ENCODE data around the gene REM2. TPM values are rescaled to one million over a fixed set of nuclear protein-coding genes. Genes with fewer than 3 reads are reported as not detected.

The REM2 gene
- total RNA-seq, 2 experiments from 2014 or later: 0.20 to 0.27 TPM

DNA sequence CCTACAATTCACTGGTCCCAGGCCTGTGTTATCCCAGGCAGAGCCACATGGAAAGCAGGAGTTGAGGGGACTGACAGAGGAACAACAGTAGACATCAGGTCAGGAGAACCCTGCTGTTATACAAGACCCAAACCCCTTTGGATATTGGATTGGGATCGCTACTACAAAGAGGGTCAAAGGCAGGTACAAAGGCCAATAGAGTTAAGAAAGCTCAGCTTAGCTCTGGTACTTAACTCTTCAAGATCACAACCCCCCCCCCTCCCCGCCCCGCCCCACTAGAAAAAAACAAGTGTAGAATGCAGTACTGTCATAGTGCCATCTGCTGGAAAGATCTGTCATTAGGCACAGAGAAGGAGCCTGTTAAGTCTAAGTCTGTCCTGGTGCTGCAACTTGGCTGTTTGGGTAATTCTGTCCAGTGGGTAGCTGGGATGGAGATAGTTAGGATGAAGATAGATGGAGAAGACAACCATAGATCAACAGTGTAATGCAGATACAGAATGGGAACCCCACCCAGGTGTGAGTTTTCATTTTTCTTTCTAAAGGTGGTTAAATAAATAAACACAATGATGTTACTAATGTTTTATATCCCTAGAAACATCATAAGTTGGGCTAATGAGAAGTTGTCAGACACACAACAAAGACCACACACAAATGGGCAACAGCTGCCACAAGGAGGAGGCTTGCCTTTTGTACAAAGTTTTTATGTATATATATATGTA, 17.2 kb downstream of the REM2 start:
- H3K36me3 Mint-ChIP-seq (ENCODE audit: low read depth): peaks cover 37% of the 10 kb centered on the region
- intact Hi-C loops (cut with micrococcal nuclease): no loop called here
- DNase-seq (peak; percentile 66), ATAC-seq (peak; percentile 82)
- H3K4me1 Mint-ChIP-seq (ENCODE audit: low read depth): peaks cover 13% of the 10 kb centered on the region
- POLR2A ChIA-PET: interaction anchor here (1.2 kb wide), 1 partner anchor 10 kb away, joined by 4 read pairs; no protein-coding TSS in a partner anchor
- CTCF ChIA-PET: interaction anchor here (0.7 to 6.7 kb wide), 28 partner anchors 8 to 345 kb away, joined by 3 to 119 read pairs (median 4); partner anchors contain the start of genes ACIN1, C14orf119, HAUS4 and LRP10
- H3K27ac Mint-ChIP-seq: no peak overlapping the region
- no peak overlapping the region for H3K4me3 Mint-ChIP-seq
- H3K9me3 Mint-ChIP-seq: no peaks in the 10 kb centered on the region
- H3K27me3 Mint-ChIP-seq: no peaks in the 10 kb centered on the region
- TF ChIP-seq, protein P1, sequence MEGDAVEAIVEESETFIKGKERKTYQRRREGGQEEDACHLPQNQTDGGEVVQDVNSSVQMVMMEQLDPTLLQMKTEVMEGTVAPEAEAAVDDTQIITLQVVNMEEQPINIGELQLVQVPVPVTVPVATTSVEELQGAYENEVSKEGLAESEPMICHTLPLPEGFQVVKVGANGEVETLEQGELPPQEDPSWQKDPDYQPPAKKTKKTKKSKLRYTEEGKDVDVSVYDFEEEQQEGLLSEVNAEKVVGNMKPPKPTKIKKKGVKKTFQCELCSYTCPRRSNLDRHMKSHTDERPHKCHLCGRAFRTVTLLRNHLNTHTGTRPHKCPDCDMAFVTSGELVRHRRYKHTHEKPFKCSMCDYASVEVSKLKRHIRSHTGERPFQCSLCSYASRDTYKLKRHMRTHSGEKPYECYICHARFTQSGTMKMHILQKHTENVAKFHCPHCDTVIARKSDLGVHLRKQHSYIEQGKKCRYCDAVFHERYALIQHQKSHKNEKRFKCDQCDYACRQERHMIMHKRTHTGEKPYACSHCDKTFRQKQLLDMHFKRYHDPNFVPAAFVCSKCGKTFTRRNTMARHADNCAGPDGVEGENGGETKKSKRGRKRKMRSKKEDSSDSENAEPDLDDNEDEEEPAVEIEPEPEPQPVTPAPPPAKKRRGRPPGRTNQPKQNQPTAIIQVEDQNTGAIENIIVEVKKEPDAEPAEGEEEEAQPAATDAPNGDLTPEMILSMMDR (IDR thresholded peaks at IDR 0.05): peak; percentile 60

DNA sequence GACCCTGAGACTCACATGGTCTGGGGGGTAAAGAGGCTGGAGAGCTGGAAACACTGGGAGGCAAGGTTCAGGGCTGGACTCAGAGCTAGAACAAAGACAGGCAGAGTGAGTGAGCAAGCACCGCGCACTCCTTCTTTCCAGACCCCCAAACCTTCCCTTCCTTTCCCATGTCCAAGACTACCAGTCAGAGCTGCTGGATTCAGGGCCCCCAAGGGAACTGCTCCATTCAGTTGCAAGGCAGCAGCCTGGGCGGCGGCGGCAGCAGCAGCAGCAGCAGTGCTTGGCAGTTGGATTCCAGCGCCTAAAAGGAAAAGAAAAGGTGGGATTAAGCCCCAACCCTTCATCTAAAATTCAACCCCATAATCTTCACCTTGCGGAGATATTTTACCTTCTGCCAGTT, 18.8 kb downstream of the REM2 start:
- H3K36me3 Mint-ChIP-seq (ENCODE audit: low read depth): peaks cover 50% of the 10 kb centered on the region

GRCh38 chr14:22903742-22904087, 20.7 kb downstream of the REM2 start:
- no peak for ATAC-seq
- Mint-ChIP-seq H3K9me3 (no peaks in the 10 kb centered on the region), H3K4me3 (no peak overlapping the region), H3K27ac (no peak overlapping the region), H3K27me3 (no peaks in the 10 kb centered on the region), H3K4me1 (ENCODE audit: low read depth) (peaks cover 8% of the 10 kb centered on the region), H3K36me3 (ENCODE audit: low read depth) (peaks cover 52% of the 10 kb centered on the region)
- POLR2A ChIA-PET: interaction anchor here (1.4 to 1.5 kb wide), 2 partner anchors 15 to 17 kb away, joined by 4 to 8 read pairs; partner anchors contain the start of gene RBM23
- CTCF ChIA-PET: interaction anchor here (0.7 to 6.7 kb wide), 7 partner anchors 15 to 84 kb away, joined by 3 to 119 read pairs (median 28); partner anchors contain the start of genes LRP10, RBM23 and REM2
- intact Hi-C loops (cut with micrococcal nuclease): no loop called here
- TF ChIP-seq, protein P1 (IDR thresholded peaks at IDR 0.05): no peak
- DNase-seq: no peak

More for the DNA sequence above, 18.8 kb downstream of the REM2 start:
- Mint-ChIP-seq H3K4me1 (ENCODE audit: low read depth) (peaks cover 13% of the 10 kb centered on the region), H3K27me3 (no peaks in the 10 kb centered on the region), H3K4me3 (no peak overlapping the region), H3K27ac (no peak overlapping the region), H3K9me3 (no peaks in the 10 kb centered on the region)
- ATAC-seq: no peak
- ChIA-PET POLR2A (interaction anchor here (0.8 to 2.0 kb wide), 3 partner anchors 17 to 349 kb away, joined by 3 to 14 read pairs (median 5); partner anchors contain the start of gene RBM23), CTCF (interaction anchor here (0.8 to 6.7 kb wide), 11 partner anchors 17 to 332 kb away, joined by 3 to 119 read pairs (median 7); partner anchors contain the start of genes LRP10, RBM23 and REM2)
- TF ChIP-seq, protein P1 (IDR thresholded peaks at IDR 0.05): no peak
- no peak for DNase-seq
- intact Hi-C loops (cut with micrococcal nuclease): no loop called here

DNA sequence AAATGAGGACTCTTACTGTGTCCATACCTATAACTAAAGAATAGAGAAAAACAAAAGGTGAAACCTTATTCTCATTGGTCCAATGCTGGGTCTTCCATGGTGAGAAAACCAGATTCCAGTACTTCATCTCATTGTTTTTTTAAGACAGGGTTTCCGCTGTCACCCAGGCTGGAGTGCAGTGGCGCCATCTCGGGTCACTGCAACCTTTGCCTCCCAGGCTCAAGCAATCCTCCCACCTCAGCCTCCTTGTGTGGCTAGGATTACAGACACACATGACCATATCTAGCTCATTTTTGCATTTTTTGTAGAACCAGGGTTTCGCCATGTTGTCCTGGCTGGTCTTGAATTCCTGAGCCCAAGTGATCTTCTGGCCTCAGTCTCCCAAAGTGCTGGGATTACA, 22.6 kb downstream of the REM2 start:
- ChIA-PET POLR2A (no interaction called here), CTCF (interaction anchor here (1.3 kb wide), 1 partner anchor 163 kb away, joined by 3 read pairs; no protein-coding TSS in a partner anchor)
- Mint-ChIP-seq H3K36me3 (ENCODE audit: low read depth) (peaks cover 59% of the 10 kb centered on the region), H3K27me3 (no peaks in the 10 kb centered on the region), H3K27ac (no peak overlapping the region), H3K4me3 (no peak overlapping the region), H3K4me1 (ENCODE audit: low read depth) (peaks cover 8% of the 10 kb centered on the region), H3K9me3 (no peaks in the 10 kb centered on the region)
- DNase-seq: no peak
- intact Hi-C loops (cut with micrococcal nuclease): no loop called here
- TF ChIP-seq, protein P1 (IDR thresholded peaks at IDR 0.05): no peak
- ATAC-seq: no peak

- CTCF ChIA-PET: no interaction called here
- POLR2A ChIA-PET: no interaction called here
- peaks cover 61% of the 10 kb centered on the region for H3K36me3 Mint-ChIP-seq (ENCODE audit: low read depth)
Observed at GRCh38 chr14:22906073-22906472, 23.1 kb downstream of the REM2 start.

More at GRCh38 chr14:22906073-22906472, 23.1 kb downstream of the REM2 start:
- intact Hi-C loops (cut with micrococcal nuclease): no loop called here
- Mint-ChIP-seq H3K27me3 (no peaks in the 10 kb centered on the region), H3K27ac (no peak overlapping the region), H3K4me1 (ENCODE audit: low read depth) (peaks cover 7% of the 10 kb centered on the region), H3K9me3 (no peaks in the 10 kb centered on the region), H3K4me3 (no peak overlapping the region)
- TF ChIP-seq, protein P1 (IDR thresholded peaks at IDR 0.05): no peak
- DNase-seq (no peak), ATAC-seq (no peak)

All from activated CD8-positive, alpha-beta T cell treated with anti-CD3 and anti-CD28 coated beads for 36 hours (primary cell).